RKO (cell line): ENCODE data around the gene UBAC1.

Experiments
- DNase-seq: peaks from one replicate; pipeline ENCODE4 v3.0.0-alpha.2; 2016; ENCODE audit warnings: low spot score

The UBAC1 gene

GRCh38 chr9:135941288-135941995, 19.7 kb downstream of the UBAC1 start:
- no peak for DNase-seq

- DNase-seq, result no peak
Observed at GRCh38 chr9:135939351-135940265, 21.6 kb downstream of the UBAC1 start.

DNA sequence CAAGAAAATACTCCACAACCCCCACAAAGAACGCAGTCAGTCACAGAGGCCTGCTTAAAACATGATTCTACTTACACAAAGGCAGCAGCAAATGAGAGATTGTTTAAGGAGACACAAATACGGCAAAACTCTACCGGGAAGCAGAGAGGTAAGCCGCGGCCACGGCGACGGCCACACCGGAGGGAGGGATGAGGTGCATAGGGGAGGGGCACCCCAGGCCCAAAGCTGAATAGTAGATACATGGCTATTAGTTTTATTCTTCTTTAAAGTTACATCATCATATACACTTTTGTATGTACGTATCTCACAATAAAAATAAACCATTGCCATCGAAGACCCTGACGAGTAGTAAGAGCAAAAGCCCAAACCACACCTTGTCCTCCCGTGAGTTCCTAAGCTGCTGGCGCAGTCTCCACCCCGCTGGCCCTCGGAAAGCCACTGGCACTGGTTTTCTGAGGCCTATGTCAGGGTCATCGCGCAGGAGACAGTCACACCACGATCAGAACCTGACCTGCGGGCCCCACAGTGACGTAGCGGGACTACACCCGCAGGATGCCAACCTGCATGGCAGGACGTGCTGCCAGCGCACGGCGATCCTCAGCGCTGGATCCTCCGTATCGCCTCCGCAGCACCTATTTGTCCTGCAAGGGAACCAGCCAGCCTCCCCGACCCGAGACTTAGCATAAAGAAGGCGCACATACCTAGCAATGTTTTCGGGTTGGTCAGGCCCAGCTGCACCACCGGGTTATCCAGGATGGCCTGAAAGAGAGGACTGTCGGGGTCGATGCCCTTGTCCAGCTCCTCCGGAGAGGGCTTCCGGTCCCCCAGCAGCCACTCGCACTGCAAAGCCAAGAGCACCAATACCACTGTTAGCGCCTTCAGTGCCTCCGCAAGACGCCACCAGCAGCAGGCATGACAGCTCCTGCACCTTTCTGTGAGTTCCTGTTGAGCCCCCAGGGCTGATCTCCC, 23.4 kb downstream of the UBAC1 start:
- no peak for DNase-seq

- no peak for DNase-seq
Observed at GRCh38 chr9:135933114-135933513, 28.1 kb downstream of the UBAC1 start.

DNA sequence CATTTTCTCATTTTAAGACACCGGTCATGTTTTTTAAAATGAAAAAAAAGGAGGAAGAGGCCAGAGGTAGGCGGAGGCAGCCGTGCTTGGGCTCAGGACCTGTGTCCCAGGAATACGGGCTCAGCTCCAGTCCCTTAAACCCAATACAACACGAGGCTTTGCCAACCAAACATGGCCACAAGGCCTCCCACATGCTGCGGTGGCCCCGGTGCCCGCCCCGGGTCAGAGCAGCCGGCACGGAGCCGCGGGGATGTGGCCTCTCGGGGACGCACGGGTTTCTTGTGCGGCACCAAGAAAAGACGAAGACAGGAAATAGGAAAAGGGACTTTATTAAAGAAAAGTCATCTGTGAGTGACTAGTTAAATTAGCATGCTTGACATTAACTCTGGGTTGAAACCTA, 28.5 kb downstream of the UBAC1 start:
- DNase-seq, result no peak

- no peak for DNase-seq
Observed at GRCh38 chr9:135931349-135931820, 29.8 kb downstream of the UBAC1 start.

GRCh38 chr9:135930446-135931345, 30.5 kb downstream of the UBAC1 start:
- DNase-seq, result no peak

DNA sequence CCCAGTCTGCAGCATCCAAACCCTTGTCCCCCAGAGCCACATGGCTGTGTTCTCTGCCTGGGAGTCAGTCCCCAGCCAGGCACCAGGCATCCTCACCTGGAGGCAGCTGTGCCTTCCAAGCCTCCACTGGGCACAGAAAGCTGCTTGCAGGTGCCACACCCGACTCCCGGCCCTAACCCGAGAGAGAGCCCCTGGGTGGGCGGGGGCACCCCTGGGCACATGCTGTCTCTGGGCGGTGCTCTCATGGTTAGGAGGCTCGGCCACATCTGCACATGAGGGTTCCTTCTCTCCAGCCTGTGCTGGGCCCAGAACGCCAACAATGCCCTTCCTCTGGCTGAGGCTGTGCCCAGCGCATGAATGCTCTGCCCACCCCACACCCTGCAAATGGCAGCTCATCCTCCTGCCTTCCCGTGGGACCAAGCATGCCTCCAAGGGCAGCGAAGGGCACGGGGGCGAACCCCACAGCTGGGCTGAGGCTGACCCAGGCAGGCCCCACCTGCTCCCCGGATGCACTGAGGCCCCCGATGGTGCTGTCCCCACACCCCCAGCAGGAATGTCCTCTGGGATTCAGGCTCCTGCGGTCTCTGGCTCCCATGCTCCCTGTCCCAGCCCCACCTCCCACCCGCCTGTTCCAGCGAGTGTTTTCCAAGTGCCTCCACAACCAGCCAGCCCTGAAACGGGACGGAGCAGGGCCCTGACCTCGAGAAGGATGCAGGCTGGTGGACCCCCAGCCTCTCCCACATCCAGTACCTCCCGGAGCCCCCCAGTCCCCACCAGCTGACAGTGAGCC, 31.3 kb downstream of the UBAC1 start:
- DNase-seq, result no peak

- DNase-seq, result no peak
Observed at GRCh38 chr9:135928731-135929655, 32.2 kb downstream of the UBAC1 start.

DNA sequence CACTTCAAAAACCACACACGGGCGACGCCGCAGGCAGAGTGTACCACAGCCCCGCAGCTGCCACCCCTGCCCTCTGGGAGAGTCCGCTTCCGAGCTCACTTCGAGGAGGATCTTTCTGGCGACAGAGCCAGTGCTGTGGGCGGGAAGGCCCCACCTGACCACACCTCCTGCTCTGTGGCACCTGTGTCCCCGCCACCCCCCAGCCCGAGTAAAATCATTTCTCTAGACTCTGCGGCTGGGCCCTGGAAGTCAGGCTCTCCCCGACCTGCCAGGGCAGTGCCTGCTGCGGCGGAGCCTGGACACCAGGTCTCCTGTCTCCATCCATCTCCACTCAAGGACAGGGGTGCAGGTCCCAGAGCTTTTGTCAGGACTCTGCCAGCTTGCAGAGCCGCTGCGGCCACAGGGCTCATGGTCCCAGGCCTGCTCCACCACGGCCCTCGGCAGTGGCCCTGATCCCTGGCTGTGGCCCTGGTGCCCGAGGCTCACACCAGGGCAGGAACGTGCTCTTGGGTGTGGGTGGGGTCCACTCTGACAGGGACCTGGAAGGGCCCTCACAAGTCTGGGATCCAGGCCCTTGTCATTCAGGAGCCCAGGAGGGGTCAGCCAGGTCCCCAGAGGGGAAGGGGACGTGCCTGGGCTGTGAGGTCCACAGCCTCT, 33.0 kb downstream of the UBAC1 start:
- DNase-seq, result no peak

DNA sequence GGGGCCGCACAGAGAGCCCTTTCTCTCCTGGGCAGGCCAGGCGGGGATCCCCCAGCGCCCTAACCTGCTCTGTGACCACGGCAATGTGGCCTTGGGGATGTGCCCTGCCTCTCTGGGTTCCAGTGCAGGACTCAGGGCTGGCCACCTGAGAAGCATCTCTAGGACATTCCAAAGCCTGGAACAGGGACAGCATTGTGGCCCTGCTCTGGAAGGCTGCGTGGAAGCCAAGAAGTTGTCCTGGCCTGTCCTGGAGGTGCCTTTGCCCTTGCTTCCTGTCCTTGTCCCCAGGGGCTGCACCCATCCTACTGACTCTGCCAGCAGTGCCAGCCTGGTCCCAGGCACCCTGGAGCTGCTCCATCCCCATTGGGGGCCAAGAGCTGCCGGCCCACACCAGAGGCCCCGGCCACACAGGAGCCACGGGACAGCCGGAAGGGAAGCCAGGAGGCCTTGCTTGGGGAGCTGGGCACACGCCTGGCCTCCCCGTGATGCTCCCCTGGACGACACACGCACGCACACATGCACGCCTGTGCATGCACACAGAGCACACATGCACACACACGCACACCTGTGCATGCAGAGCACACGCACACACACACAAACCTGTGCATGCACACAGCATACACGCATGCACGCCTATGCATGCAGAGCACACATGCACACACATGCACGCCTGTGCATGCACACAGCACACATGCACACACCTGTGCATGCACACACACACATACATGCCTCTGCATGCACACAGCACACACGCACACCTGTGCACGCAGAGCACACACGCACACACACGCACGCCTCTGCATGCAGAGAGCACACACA, 33.8 kb downstream of the UBAC1 start:
- DNase-seq, result no peak

GRCh38 chr9:135926402-135927194, 34.6 kb downstream of the UBAC1 start:
- peak; percentile 81 for DNase-seq

DNA sequence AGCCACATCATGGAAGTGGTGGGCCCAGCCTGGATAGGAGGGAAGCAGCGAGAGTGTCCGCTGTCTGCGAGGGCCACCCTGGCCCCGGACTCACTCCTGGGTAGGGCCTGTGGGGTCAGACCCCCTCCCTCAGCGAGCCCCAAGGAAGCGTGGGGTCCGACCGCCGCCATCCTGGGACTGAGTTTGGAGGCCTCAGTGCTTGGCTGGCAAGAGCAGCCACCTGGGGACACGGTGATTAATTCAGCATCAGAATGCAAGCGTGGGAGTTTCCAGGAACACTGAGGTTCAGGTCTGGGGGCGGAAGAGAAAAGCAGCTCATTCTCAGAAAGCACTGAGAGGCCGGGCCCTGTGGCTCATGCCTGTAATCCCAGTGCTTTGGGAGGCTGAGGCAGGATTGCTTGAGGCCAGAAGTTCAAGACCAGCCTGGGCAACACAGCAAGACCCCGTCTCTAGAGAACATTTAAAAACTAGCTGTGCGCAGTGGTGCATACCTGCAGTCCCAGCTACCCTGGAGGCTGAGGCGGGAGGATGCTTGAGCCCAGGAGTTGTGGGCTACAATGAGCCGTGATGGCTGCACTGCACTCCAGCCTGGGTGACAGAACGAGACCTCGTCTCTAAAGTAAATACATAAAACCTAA, 35.6 kb downstream of the UBAC1 start:
- DNase-seq, result no peak

DNA sequence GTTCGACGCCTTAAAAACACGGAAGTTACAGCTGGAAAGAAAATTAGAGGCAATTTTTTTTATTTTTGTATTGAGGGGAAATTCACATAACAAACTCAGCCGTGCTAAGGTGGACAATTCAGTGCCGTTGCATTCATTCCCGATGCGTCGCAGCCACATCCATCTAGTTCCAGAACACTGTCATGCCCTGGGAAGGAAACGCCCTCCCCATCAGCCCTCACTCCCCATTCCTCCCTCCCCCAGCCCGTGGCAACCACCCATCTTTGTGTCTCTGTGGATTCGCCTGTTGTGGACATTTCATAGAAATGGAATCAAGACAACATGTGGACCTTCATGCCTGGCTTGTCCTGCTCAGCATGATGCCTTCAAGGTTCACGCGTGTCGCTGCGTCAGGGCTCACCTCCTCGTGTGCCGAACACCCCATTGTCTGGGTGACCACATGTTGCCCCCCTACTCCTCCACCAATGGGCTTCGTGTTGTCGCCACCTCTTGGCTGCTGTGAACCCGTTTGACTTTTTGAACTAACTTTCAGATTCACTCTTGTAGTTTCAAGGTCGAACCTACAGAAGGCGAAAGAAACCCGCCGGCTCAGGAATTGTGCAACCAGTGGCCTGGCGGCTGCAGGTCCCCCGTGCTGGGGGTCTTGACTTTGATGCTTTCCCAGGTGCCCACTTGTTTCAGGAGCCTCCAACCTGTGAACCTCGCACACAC, 36.4 kb downstream of the UBAC1 start:
- DNase-seq, result no peak

DNA sequence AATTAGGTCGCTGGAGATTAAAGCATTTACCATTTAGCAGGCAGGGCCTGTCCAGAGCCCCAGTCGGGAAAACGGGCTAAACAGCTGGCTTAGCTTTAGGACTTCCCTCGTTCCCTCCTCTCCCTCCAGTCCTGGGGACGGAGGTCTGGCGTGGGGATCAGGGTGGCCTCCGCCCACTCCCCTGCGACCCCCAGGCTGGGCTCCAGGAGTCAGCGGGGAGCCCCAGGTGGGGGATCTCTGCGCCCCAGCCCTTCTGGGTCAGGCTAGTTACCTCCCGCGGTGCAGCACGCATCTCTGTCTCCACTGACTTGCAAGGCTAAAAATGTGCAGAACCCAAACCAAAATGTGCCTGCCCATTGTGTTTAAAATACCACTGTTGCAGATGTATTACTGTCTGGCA, 37.7 kb downstream of the UBAC1 start:
- no peak for DNase-seq
